Urothelium cell line (cell line): ENCODE results near the gene RPE65.
A peak's percentile ranks its signal among the peaks of the same experiment; 100 is the strongest.
"Not testable (repeated sequence)": the region's sequence is repeated elsewhere in the genome, so short reads cannot be mapped to it uniquely, and the experiment has no call there.

Experiments
- DNase-seq: peaks from one replicate; pipeline ENCODE4 v3.0.0; 2011; ENCODE audit warnings: low spot score, mixed read lengths
- FAIRE-seq: peaks from 2 replicates; lab custom pipeline; 2011; peaks lifted over from hg19 to GRCh38; lab: Jason Lieb, UNC

Gene RPE65

GRCh38 chr1:68449901-68450300, at the start of gene RPE65:
RPE65 (minus strand) TSS chr1:68449954; CDS start chr1:68449905, 49 bp downstream.
- FAIRE-seq (no peak), DNase-seq (no peak)

GRCh38 chr1:68497358-68497698, 47.6 kb upstream of the RPE65 start:
- DNase-seq: no peak
- no peak for FAIRE-seq

- DNase-seq (peak; percentile 98), FAIRE-seq (peak; percentile 83)
Measured at GRCh38 chr1:68496680-68497357, 47.1 kb upstream of the RPE65 start, which contains the start of gene DEPDC1. DEPDC1 (minus strand) TSS chr1:68497082; CDS start chr1:68496999, 83 bp downstream.

GRCh38 chr1:68495968-68496679, 46.4 kb upstream of the RPE65 start:
- FAIRE-seq: no peak

GRCh38 chr1:68495532-68495931, 45.8 kb upstream of the RPE65 start:
- DNase-seq: no peak
- no peak for FAIRE-seq

More at GRCh38 chr1:68495968-68496679, 46.4 kb upstream of the RPE65 start:
- peak; percentile 21 for DNase-seq

- DNase-seq (no peak), FAIRE-seq (no peak)
Measured at GRCh38 chr1:68493193-68493592, 43.4 kb upstream of the RPE65 start.

- DNase-seq, FAIRE-seq: not testable (repeated sequence)
Measured at GRCh38 chr1:68492255-68492654, 42.5 kb upstream of the RPE65 start.

GRCh38 chr1:68490046-68490651, 40.4 kb upstream of the RPE65 start:
- DNase-seq (no peak), FAIRE-seq (no peak)

GRCh38 chr1:68485431-68486022, 35.8 kb upstream of the RPE65 start:
- FAIRE-seq (no peak), DNase-seq (no peak)

GRCh38 chr1:68484618-68485017, 34.9 kb upstream of the RPE65 start:
- no peak for DNase-seq
- no peak for FAIRE-seq

GRCh38 chr1:68481041-68481440, 31.3 kb upstream of the RPE65 start:
- FAIRE-seq (no peak), DNase-seq (no peak)

GRCh38 chr1:68479501-68479900, 29.7 kb upstream of the RPE65 start:
- FAIRE-seq (no peak), DNase-seq (no peak)

GRCh38 chr1:68478662-68479061, 28.9 kb upstream of the RPE65 start:
- DNase-seq (no peak), FAIRE-seq (no peak)

- not testable (repeated sequence) for DNase-seq, FAIRE-seq
Measured at GRCh38 chr1:68476626-68477025, 26.9 kb upstream of the RPE65 start.

- DNase-seq (no peak), FAIRE-seq (no peak)
Measured at GRCh38 chr1:68473060-68473459, 23.3 kb upstream of the RPE65 start.

GRCh38 chr1:68470388-68470970, 20.7 kb upstream of the RPE65 start:
- DNase-seq: no peak
- FAIRE-seq: no peak

GRCh38 chr1:68464891-68465290, 15.1 kb upstream of the RPE65 start:
- FAIRE-seq: no peak
- no peak for DNase-seq

GRCh38 chr1:68460935-68461334, 11.2 kb upstream of the RPE65 start:
- no peak for FAIRE-seq
- no peak for DNase-seq

- no peak for DNase-seq
- no peak for FAIRE-seq
Measured at GRCh38 chr1:68459796-68460195, 10.0 kb upstream of the RPE65 start.

- FAIRE-seq: no peak
- DNase-seq: no peak
Measured at GRCh38 chr1:68459091-68459490, 9.3 kb upstream of the RPE65 start.

- DNase-seq (no peak), FAIRE-seq (no peak)
Measured at GRCh38 chr1:68456202-68456601, 6.4 kb upstream of the RPE65 start.
